ENCODE data around the gene JAML. TPM values are rescaled to one million over a fixed set of nuclear protein-coding genes. Genes with fewer than 3 reads are reported as not detected.
A peak's percentile ranks its signal among the peaks of the same experiment; 100 is the strongest.

The JAML gene
- total and polyA plus RNA-seq, 9 of the 15 experiments (the other 6 are each of a cell fraction or from before 2014, with no cell fraction given), result 0.05 to 0.32 (median 0.22) TPM; not detected in 4

DNA sequence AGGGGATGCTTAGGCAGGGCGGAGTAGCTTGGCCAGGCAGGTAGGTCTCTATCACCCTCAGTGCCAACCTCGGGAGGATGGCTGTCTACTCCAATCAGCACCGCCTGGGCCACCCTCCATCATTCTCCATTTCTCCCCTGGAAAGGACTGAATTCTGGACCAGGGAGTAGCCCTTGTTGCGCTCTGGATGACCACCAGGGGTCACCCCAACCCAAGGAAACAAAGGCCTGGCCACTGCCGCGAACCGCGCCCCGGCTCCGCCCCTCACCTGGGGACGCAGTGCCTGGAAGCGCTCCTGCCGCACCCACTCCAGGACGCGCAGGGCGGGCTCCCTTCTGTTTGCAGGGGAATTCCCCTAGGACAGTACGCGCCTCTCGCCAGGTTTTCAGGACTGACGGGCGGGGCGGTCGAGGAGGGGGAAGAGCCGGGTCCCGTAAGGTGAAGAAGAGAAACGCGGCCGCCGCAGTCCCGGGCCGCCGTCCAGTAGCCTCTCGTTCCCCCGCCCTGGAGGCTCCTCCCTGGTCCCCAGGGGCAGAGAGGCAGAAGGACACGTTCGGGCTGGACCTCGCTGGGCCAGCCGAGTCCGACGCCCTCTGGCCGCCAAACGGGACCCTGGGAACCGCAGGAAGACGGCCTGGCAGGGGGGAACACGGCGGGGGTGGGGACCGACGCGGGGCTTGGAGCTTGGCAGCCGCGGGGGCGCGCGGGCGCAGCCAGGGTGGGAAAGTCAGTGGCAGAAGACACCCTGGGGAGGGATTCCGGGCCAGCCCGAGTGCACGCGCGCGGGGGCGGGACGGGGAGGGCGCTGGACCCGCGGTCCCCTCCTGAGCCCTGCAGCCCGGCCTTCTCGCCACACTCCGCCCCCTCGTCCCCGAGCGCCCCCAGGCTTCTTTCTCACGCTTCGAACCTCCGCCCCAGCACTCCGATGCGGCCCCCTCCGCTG, 79.3 kb downstream of the JAML start (continued):
- TF ChIP-seq, protein P1, sequence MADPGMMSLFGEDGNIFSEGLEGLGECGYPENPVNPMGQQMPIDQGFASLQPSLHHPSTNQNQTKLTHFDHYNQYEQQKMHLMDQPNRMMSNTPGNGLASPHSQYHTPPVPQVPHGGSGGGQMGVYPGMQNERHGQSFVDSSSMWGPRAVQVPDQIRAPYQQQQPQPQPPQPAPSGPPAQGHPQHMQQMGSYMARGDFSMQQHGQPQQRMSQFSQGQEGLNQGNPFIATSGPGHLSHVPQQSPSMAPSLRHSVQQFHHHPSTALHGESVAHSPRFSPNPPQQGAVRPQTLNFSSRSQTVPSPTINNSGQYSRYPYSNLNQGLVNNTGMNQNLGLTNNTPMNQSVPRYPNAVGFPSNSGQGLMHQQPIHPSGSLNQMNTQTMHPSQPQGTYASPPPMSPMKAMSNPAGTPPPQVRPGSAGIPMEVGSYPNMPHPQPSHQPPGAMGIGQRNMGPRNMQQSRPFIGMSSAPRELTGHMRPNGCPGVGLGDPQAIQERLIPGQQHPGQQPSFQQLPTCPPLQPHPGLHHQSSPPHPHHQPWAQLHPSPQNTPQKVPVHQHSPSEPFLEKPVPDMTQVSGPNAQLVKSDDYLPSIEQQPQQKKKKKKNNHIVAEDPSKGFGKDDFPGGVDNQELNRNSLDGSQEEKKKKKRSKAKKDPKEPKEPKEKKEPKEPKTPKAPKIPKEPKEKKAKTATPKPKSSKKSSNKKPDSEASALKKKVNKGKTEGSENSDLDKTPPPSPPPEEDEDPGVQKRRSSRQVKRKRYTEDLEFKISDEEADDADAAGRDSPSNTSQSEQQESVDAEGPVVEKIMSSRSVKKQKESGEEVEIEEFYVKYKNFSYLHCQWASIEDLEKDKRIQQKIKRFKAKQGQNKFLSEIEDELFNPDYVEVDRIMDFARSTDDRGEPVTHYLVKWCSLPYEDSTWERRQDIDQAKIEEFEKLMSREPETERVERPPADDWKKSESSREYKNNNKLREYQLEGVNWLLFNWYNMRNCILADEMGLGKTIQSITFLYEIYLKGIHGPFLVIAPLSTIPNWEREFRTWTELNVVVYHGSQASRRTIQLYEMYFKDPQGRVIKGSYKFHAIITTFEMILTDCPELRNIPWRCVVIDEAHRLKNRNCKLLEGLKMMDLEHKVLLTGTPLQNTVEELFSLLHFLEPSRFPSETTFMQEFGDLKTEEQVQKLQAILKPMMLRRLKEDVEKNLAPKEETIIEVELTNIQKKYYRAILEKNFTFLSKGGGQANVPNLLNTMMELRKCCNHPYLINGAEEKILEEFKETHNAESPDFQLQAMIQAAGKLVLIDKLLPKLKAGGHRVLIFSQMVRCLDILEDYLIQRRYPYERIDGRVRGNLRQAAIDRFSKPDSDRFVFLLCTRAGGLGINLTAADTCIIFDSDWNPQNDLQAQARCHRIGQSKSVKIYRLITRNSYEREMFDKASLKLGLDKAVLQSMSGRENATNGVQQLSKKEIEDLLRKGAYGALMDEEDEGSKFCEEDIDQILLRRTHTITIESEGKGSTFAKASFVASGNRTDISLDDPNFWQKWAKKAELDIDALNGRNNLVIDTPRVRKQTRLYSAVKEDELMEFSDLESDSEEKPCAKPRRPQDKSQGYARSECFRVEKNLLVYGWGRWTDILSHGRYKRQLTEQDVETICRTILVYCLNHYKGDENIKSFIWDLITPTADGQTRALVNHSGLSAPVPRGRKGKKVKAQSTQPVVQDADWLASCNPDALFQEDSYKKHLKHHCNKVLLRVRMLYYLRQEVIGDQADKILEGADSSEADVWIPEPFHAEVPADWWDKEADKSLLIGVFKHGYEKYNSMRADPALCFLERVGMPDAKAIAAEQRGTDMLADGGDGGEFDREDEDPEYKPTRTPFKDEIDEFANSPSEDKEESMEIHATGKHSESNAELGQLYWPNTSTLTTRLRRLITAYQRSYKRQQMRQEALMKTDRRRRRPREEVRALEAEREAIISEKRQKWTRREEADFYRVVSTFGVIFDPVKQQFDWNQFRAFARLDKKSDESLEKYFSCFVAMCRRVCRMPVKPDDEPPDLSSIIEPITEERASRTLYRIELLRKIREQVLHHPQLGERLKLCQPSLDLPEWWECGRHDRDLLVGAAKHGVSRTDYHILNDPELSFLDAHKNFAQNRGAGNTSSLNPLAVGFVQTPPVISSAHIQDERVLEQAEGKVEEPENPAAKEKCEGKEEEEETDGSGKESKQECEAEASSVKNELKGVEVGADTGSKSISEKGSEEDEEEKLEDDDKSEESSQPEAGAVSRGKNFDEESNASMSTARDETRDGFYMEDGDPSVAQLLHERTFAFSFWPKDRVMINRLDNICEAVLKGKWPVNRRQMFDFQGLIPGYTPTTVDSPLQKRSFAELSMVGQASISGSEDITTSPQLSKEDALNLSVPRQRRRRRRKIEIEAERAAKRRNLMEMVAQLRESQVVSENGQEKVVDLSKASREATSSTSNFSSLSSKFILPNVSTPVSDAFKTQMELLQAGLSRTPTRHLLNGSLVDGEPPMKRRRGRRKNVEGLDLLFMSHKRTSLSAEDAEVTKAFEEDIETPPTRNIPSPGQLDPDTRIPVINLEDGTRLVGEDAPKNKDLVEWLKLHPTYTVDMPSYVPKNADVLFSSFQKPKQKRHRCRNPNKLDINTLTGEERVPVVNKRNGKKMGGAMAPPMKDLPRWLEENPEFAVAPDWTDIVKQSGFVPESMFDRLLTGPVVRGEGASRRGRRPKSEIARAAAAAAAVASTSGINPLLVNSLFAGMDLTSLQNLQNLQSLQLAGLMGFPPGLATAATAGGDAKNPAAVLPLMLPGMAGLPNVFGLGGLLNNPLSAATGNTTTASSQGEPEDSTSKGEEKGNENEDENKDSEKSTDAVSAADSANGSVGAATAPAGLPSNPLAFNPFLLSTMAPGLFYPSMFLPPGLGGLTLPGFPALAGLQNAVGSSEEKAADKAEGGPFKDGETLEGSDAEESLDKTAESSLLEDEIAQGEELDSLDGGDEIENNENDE (IDR thresholded peaks at IDR 0.05; ENCODE audit: low read depth, low read length), result no peak
- TF ChIP-seq CBFA2T3 (IDR thresholded peaks at IDR 0.05) (no peak), SP1 (CRISPR knock-in tag; IDR thresholded peaks at IDR 0.05) (peak; percentile 88), ESRRB (CRISPR knock-in tag; IDR thresholded peaks at IDR 0.05; ENCODE audit: borderline replicate concordance) (no peak), ZFP1 (CRISPR knock-in tag; IDR thresholded peaks at IDR 0.05) (no peak), SIN3B (IDR thresholded peaks at IDR 0.05; ENCODE audit: low read depth) (no peak), RCOR1 (IDR thresholded peaks at IDR 0.05; ENCODE audit: borderline replicate concordance in 1 of 2, low read depth in 2 of 2, low read length in 2 of 2) (peak in 1 of 2 experiments; percentile 32; a peak in 1 of 4 replicates), MEF2A (IDR thresholded peaks at IDR 0.05; ENCODE audit: control insufficient read depth, low read depth, low read length) (no peak), PTTG1 (tag; IDR thresholded peaks at IDR 0.05; ENCODE audit: low read depth) (no peak), ZSCAN29 (IDR thresholded peaks at IDR 0.05) (no peak), MAFF (IDR thresholded peaks at IDR 0.05; ENCODE audit: low read length) (no peak), PHF21A (IDR thresholded peaks at IDR 0.05; ENCODE audit: borderline replicate concordance, low read depth) (0 out of 2 replicates have a peak, but pooled peaks have one; percentile 24), EHMT2 (IDR thresholded peaks at IDR 0.05) (no peak), ZNF232 (CRISPR knock-in tag; IDR thresholded peaks at IDR 0.05) (no peak), L3MBTL2 (IDR thresholded peaks at IDR 0.05) (no peak), NCOA6 (IDR thresholded peaks at IDR 0.05) (0 out of 2 replicates have a peak, but pooled peaks have one; percentile 53)
- TF ChIP-seq, protein P2, sequence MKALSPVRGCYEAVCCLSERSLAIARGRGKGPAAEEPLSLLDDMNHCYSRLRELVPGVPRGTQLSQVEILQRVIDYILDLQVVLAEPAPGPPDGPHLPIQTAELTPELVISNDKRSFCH (CRISPR knock-in tag; IDR thresholded peaks at IDR 0.05), result no peak
- TF ChIP-seq, protein P2 (tag; IDR thresholded peaks at IDR 0.05), result no peak
